ENCODE data around the gene OR2M7. TPM values are rescaled to one million over a fixed set of nuclear protein-coding genes. Genes with fewer than 3 reads are reported as not detected.

OR2M7 gene
- not detected for total RNA-seq
- polyA plus RNA-seq: not detected
- long read RNA-seq, donor 1: 0 reads
- long read RNA-seq, donor 2: 0 reads
- long read RNA-seq, donor 3: 0 reads

GRCh38 chr1:248324468-248324867, at the start of gene OR2M7:
Gene OR2M7, minus strand, starts transcription at chr1:248324568. Its CDS starts 0 bp downstream, at chr1:248324568.
- no peak for DNase-seq
- Histone ChIP-seq H3K27me3 (no peaks in the 10 kb centered on the region), H3K4me1 (ENCODE audit: insufficient read depth) (no peaks in the 10 kb centered on the region), H3K4me3 (no peak within 1 kb of the TSS), H3K36me3 (no peaks in the 10 kb centered on the region), H3K9me3 (no peaks in the 10 kb centered on the region), H3K27ac (no peak within 1 kb of the TSS)
- TF ChIP-seq POLR2A (IDR thresholded peaks at IDR 0.05) (no peak), EP300 (IDR thresholded peaks at IDR 0.05) (no peak), CTCF (IDR thresholded peaks at IDR 0.05) (no peak)
- 74 to 87% (median 86%) methylated on average over 1 of the region's 1 CpG for WGBS, 3 donors
- intact Hi-C loops (cut with DNase I): no loop called here

GRCh38 chr1:248373761-248374160, 49.4 kb upstream of the OR2M7 start:
- H3K27me3 ChIP-seq: no peaks in the 10 kb centered on the region
- H3K4me1 ChIP-seq (ENCODE audit: insufficient read depth): no peaks in the 10 kb centered on the region
- H3K36me3 ChIP-seq: no peaks in the 10 kb centered on the region
- no peak overlapping the region for H3K27ac ChIP-seq
- no peak for DNase-seq
- H3K9me3 ChIP-seq: no peaks in the 10 kb centered on the region
- intact Hi-C loops (cut with DNase I): no loop called here
- TF ChIP-seq EP300 (IDR thresholded peaks at IDR 0.05) (no peak), POLR2A (IDR thresholded peaks at IDR 0.05) (no peak), CTCF (IDR thresholded peaks at IDR 0.05) (no peak)
- H3K4me3 ChIP-seq: no peak overlapping the region
- WGBS, 3 donors: 59 to 83% (median 79%) methylated on average over 4 of the region's 4 CpGs

- Histone ChIP-seq H3K27me3 (no peaks in the 10 kb centered on the region), H3K36me3 (no peaks in the 10 kb centered on the region), H3K27ac (no peak overlapping the region), H3K4me1 (ENCODE audit: insufficient read depth) (no peaks in the 10 kb centered on the region), H3K9me3 (no peaks in the 10 kb centered on the region), H3K4me3 (no peak overlapping the region)
- TF ChIP-seq EP300 (IDR thresholded peaks at IDR 0.05) (no peak), CTCF (IDR thresholded peaks at IDR 0.05) (no peak), POLR2A (IDR thresholded peaks at IDR 0.05) (no peak)
- 71 to 79% (median 73%) methylated on average over 5 of the region's 5 CpGs for WGBS, 3 donors
- intact Hi-C loops (cut with DNase I): no loop called here
- no peak for DNase-seq
These were observed 48.0 kb upstream of the OR2M7 start for GRCh38 chr1:248372394-248372793.

GRCh38 chr1:248366609-248367008, 42.2 kb upstream of the OR2M7 start:
- Histone ChIP-seq H3K4me1 (ENCODE audit: insufficient read depth) (no peaks in the 10 kb centered on the region), H3K4me3 (no peak overlapping the region), H3K9me3 (no peaks in the 10 kb centered on the region), H3K27ac (no peak overlapping the region), H3K27me3 (no peaks in the 10 kb centered on the region), H3K36me3 (no peaks in the 10 kb centered on the region)
- intact Hi-C loops (cut with DNase I): no loop called here
- no peak for DNase-seq
- TF ChIP-seq EP300 (IDR thresholded peaks at IDR 0.05): no peak
- no peak for TF ChIP-seq POLR2A (IDR thresholded peaks at IDR 0.05)
- no peak for TF ChIP-seq CTCF (IDR thresholded peaks at IDR 0.05)

Data from ovary (tissue), 10 donors.